SK-N-MC (cell line): Measurements from ENCODE around the gene C5orf63.
"Not testable (repeated sequence)": the region's sequence is repeated elsewhere in the genome, so short reads cannot be mapped to it uniquely, and the experiment has no call there.

Source experiments
- DNase-seq: peaks from one replicate; pipeline ENCODE4 v3.0.0-alpha.2; 2011; ENCODE audit warnings: low read depth, low spot score
- H3K27ac ChIP-seq: fragments of 200-600 bp; sonication (generic); 2 replicates; pipeline ENCODE4 v1.5.1; 2016; ENCODE audit warnings: mixed run types
- H3K36me3 ChIP-seq: fragments of 200-600 bp; sonication (generic); 2 replicates; pipeline ENCODE4 v1.6.1; 2017; ENCODE audit warnings: antibody characterized with exemption, low read length, mixed read lengths; ENCODE audit not compliant: insufficient read depth
- H3K4me3 ChIP-seq: fragments of 200-600 bp; sonication (generic); 2 replicates; pipeline ENCODE4 v1.5.1; 2016
- H3K9ac ChIP-seq: fragments of 200-600 bp; sonication (generic); 2 replicates; pipeline ENCODE4 v1.8.0; 2017; ENCODE audit warnings: mixed run types, mixed read lengths; ENCODE audit not compliant: insufficient read length
- H3K9me3 ChIP-seq: fragments of 200-600 bp; sonication (generic); 2 replicates; pipeline ENCODE4 v1.6.1; 2017; ENCODE audit warnings: low read depth, mild to moderate bottlenecking, antibody characterized with exemption, low read length, moderate library complexity, mixed read lengths
- EZH2 ChIP-seq: fragments of 200-600 bp; sonication (generic); IDR thresholded peaks from one replicate; pipeline ENCODE4 v1.6.1; 2017; ENCODE audit warnings: antibody characterized with exemption
- FOXP2 ChIP-seq: optimal IDR thresholded peaks from 2 replicates; pipeline ENCODE3; 2011; ENCODE audit warnings: mild to moderate bottlenecking, moderate library complexity; ENCODE audit not compliant: insufficient read depth; ENCODE audit errors: extremely low read length, control extremely low read depth
- POLR2AphosphoS5 ChIP-seq: IDR thresholded peaks from 2 replicates; pipeline ENCODE4 v1.6.1; 2012; ENCODE audit warnings: mild to moderate bottlenecking, low read depth, low read length, borderline replicate concordance

The C5orf63 gene

GRCh38 chr5:127066721-127067120, 6.6 kb downstream of the C5orf63 start:
- Histone ChIP-seq H3K4me3 (no peak overlapping the region), H3K27ac (no peak overlapping the region), H3K9ac (no peak overlapping the region), H3K36me3 (no peaks in the 10 kb centered on the region), H3K9me3 (no peaks in the 10 kb centered on the region)
- TF ChIP-seq FOXP2: no peak
- TF ChIP-seq POLR2AphosphoS5: no peak
- TF ChIP-seq EZH2: no peak
- no peak for DNase-seq

DNA sequence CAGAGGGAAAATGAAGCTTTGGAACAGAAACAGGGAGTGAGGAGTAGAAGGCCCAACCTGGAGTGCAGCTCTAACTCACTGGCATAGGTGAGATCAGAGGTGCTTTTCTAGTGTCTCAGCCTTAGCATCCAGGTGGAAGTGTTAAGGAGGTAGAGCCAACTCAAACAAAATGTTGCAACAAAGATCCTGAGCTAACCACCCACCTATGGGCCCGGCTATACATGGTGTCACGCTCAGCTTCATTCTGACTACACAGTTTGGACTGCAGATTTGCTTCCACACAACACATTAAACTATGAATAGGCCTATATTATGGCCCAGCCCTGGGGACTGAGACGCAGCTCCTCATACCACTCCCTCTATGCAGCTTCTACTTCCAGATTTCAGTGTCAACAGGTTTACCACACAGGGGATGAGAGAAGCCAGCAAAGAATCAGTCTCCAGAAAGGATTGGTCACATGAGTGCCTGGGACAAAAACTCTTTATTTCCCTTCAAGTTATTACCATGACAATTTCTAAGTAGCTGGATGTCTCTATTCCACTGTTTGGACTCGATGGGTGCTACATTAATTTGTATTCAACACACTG, 9.0 kb downstream of the C5orf63 start:
- no peak for DNase-seq
- H3K36me3 ChIP-seq: no peaks in the 10 kb centered on the region
- no peak overlapping the region for H3K9ac ChIP-seq
- H3K4me3 ChIP-seq: no peak overlapping the region
- no peak for TF ChIP-seq EZH2
- TF ChIP-seq FOXP2: no peak
- TF ChIP-seq POLR2AphosphoS5: no peak
- H3K9me3 ChIP-seq: no peaks in the 10 kb centered on the region
- no peak overlapping the region for H3K27ac ChIP-seq

DNA sequence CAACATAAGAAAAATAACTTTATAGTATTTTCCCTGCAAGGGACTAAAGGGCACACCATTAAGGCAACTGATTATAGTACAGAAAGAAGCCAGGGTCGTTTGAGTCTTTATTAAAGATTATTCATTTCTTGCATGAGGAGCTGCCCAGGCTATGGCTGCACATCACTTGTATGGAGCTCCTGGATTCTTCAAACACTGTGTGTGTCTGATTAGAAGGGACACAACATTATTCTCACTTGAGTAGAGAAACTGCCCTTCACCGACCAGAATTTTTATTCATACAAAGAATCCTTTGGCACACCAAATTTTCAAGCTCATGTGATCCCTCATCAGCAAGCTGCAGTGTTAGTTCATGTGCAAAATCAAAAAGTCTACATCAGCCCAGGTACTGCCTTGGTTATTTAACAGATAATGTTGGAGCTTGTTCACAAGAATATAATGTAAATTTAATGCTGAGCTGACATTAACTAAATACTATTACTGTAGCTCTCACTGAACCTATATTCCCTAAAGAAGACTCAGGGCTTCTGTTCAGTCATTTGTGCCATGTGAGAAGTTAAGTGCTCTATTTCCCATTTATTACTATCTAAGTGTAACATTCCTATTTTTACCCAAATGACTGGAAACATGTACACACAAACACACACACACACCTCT, 9.9 kb downstream of the C5orf63 start:
- H3K4me3 ChIP-seq: no peak overlapping the region
- no peaks in the 10 kb centered on the region for H3K9me3 ChIP-seq
- DNase-seq: no peak
- no peak overlapping the region for H3K9ac ChIP-seq
- H3K27ac ChIP-seq: no peak overlapping the region
- no peaks in the 10 kb centered on the region for H3K36me3 ChIP-seq
- TF ChIP-seq FOXP2: no peak
- no peak for TF ChIP-seq EZH2
- TF ChIP-seq POLR2AphosphoS5: no peak

GRCh38 chr5:127061956-127062355, 11.3 kb downstream of the C5orf63 start:
- TF ChIP-seq FOXP2 (no peak), POLR2AphosphoS5 (no peak), EZH2 (no peak)
- H3K9me3 ChIP-seq: no peaks in the 10 kb centered on the region

GRCh38 chr5:127061537-127061936, 11.8 kb downstream of the C5orf63 start:
- DNase-seq: no peak
- TF ChIP-seq POLR2AphosphoS5: no peak
- no peak for TF ChIP-seq EZH2
- TF ChIP-seq FOXP2: no peak
- no peak overlapping the region for H3K27ac ChIP-seq
- H3K36me3 ChIP-seq: no peaks in the 10 kb centered on the region
- H3K9me3 ChIP-seq: no peaks in the 10 kb centered on the region
- H3K9ac ChIP-seq: no peak overlapping the region
- H3K4me3 ChIP-seq: no peak overlapping the region

More at GRCh38 chr5:127061956-127062355, 11.3 kb downstream of the C5orf63 start:
- no peak overlapping the region for H3K27ac ChIP-seq
- no peak for DNase-seq
- H3K4me3 ChIP-seq: no peak overlapping the region
- no peak overlapping the region for H3K9ac ChIP-seq
- no peaks in the 10 kb centered on the region for H3K36me3 ChIP-seq

DNA sequence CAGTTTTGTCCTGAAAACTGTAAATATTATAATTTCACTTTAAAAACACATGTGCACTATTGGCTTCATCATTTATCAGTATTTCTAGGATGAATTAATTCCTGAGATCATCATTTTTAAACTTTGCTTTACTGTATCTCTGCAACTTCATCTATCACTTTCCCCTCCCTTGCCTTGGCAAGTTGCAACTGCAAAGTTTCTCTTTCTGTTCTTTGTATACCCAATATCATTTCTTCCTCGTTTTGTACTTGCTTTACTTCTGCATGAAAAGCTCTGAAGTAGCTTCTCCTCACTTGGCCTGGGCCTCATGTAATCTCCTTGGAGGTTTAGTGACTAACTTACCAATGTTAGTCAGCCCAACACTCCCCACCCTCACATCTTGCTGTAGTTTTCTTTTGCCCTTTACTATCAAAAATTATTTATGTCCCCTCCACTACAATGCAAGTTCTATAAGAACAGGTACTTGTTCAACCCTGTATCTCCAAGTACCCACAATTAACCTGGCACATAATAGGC, 12.8 kb downstream of the C5orf63 start:
- no peak overlapping the region for H3K27ac ChIP-seq

GRCh38 chr5:127056896-127057295, 16.4 kb downstream of the C5orf63 start:
- H3K36me3 ChIP-seq: no peaks in the 10 kb centered on the region
- no peak overlapping the region for H3K4me3 ChIP-seq
- H3K9ac ChIP-seq: no peak overlapping the region
- no peak for DNase-seq
- H3K9me3 ChIP-seq: no peaks in the 10 kb centered on the region
- TF ChIP-seq EZH2 (no peak), POLR2AphosphoS5 (no peak), FOXP2 (no peak)
- H3K27ac ChIP-seq: no peak overlapping the region

More for the DNA sequence above, 12.8 kb downstream of the C5orf63 start:
- Histone ChIP-seq H3K36me3 (no peaks in the 10 kb centered on the region), H3K4me3 (no peak overlapping the region), H3K9ac (no peak overlapping the region), H3K9me3 (no peaks in the 10 kb centered on the region)
- no peak for TF ChIP-seq EZH2
- TF ChIP-seq POLR2AphosphoS5: no peak
- TF ChIP-seq FOXP2: no peak
- no peak for DNase-seq

DNA sequence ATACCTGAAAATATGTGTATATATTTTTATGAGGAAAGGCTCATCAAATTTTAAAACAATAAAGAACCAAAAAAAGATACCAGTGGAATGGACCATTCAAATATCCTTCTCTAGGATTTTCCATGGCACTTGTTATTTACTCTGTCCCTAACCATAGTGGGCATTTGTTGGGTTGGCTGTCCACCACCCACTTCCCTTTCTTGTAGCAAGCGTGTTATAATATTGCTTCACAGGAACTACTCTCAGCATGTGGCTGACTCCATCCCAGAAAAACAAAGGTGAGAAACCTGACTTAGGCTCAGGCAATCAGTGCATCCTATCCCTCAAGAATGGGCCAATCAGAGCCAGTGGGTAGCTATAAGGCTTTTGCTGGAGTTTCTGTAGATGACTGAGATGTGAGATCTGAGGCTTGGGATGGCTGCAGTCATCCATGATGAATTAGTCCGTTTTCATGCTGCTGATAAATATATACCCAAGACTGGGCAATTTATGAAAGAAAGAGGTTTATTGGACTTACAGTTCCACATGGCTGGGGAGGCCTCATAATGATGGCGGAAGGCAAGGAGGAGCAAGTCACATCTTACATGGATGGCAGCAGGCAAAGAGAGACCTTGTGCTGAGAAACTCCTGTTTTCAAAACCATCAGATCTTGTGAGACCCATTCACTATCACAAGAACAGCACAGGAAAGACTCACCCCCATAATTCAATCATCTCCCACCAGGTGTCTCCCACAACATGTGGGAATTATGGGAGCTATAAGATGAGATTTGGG, 17.2 kb downstream of the C5orf63 start:
- DNase-seq: no peak
- TF ChIP-seq POLR2AphosphoS5 (no peak), FOXP2 (no peak), EZH2 (no peak)
- no peak overlapping the region for H3K27ac ChIP-seq
- H3K36me3 ChIP-seq: no peaks in the 10 kb centered on the region
- no peak overlapping the region for H3K4me3 ChIP-seq
- no peaks in the 10 kb centered on the region for H3K9me3 ChIP-seq
- H3K9ac ChIP-seq: no peak overlapping the region

GRCh38 chr5:127053551-127053950, 19.8 kb downstream of the C5orf63 start:
- not testable (repeated sequence) for H3K36me3 ChIP-seq, H3K4me3 ChIP-seq, DNase-seq, H3K9me3 ChIP-seq, H3K27ac ChIP-seq, H3K9ac ChIP-seq
